Spinal cord (tissue), 10 donors: ENCODE data around the gene FBXO21. TPM values are rescaled to one million over a fixed set of nuclear protein-coding genes. Genes with fewer than 3 reads are reported as not detected.

Source experiments
- DNase-seq, 6 donors: peaks; one replicate each; pipeline versions ENCODE4 v3.0.0 to v3.0.0-alpha.2; 2013 to 2015; ENCODE audit warnings: low spot score in 6 of 6, low read depth in 4 of 6
- H3K27ac ChIP-seq: one replicate; pipeline ENCODE4 v1.5.1; 2013; ENCODE audit warnings: low read depth, low read length, control low read depth
- H3K27me3 ChIP-seq: one replicate; pipeline ENCODE4 v1.6.1; 2013; ENCODE audit warnings: low read length; ENCODE audit not compliant: control insufficient read depth, insufficient read depth
- H3K36me3 ChIP-seq: one replicate; pipeline ENCODE4 v1.6.1; 2013; ENCODE audit warnings: low read length; ENCODE audit not compliant: control insufficient read depth, insufficient read depth
- H3K4me1 ChIP-seq: one replicate; pipeline ENCODE4 v1.6.1; 2013; ENCODE audit warnings: low read length; ENCODE audit not compliant: control insufficient read depth, insufficient read depth
- H3K4me3 ChIP-seq: one replicate; pipeline ENCODE4 v1.5.1; 2013; ENCODE audit warnings: low read depth, low read length, control low read depth
- H3K9me3 ChIP-seq: one replicate; pipeline ENCODE4 v1.6.1; 2013; ENCODE audit warnings: low read length; ENCODE audit not compliant: control insufficient read depth, insufficient read depth
- WGBS: methylation state at CpG from one replicate; pipeline ENCODE4 v1.1.5; 2013; ENCODE audit warnings: missing lambda C conversion rate; ENCODE audit not compliant: insufficient coverage; 5-methylcytosine and 5-hydroxymethylcytosine counted together
- polyA plus RNA-seq, 2 donors: library from polyadenylated mRNA; unstranded; fragments of 120-200 nt; gene quantifications; one replicate each; pipeline ENCODE4 v1.2.1, GENCODE V29; 2013; ENCODE audit not compliant: insufficient read length in 2 of 2
- total RNA-seq, 2 donors: library from RNA; depleted of rRNA in 1 of 2; stranded (reverse); fragments of 120-200 nt in 1 of 2; fragments of >200 nt in 1 of 2; gene quantifications; one replicate each; pipeline versions ENCODE4 v1.2.3 to v1.2.4, GENCODE V29; 2013 to 2014
- donor health status: healthy.

The FBXO21 gene
- total and polyA plus RNA-seq, 4 donors: 60.3 to 94.2 (median 75.3) TPM

DNA sequence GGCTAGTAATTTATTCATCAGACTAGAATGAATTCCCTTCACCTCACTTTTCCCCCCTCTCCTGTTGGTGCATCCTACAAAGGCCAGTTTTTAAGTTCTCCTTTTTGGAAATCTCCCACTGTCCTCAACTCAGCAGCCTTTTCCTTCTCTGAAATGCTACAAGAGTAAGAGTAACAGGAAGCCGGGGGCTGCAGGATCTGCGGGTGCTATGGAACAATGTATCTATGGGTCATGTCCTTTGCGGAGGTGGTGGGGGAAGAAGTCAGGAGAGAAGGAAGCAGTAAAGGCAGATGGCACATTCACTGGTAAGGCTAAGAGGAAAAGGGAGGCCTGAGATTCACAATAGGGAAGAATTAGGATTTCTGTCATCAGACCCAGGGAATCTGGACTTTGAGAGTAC is 68.8 kb downstream of the FBXO21 start:
- H3K27ac ChIP-seq: no peak overlapping the region
- no peak overlapping the region for H3K4me3 ChIP-seq
- H3K36me3 ChIP-seq: no peaks in the 10 kb centered on the region
- no peak for DNase-seq
- WGBS: 69% methylated on average over 2 of the region's 3 CpGs
- H3K9me3 ChIP-seq: no peaks in the 10 kb centered on the region
- H3K27me3 ChIP-seq: no peaks in the 10 kb centered on the region
- no peaks in the 10 kb centered on the region for H3K4me1 ChIP-seq

DNA sequence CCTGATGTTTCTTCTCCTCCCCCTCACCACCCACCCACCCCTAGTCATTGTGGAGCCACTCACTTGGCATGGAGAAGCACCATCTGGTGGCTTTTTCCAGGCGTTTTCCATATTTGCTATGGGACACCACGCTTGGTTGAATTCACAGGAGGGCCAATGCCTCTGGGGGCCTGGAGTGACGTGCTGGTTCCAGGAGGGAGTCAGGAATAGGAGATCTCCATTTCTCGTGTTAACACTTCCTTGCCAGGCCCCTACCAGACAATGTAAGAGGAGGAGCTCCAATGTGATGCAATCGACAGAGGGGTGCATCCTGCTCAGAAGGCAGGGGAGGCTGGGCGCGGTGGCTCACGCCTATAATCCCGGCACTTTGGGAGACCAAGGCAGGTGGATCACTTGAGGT is 69.5 kb downstream of the FBXO21 start:
- H3K27ac ChIP-seq: no peak overlapping the region

DNA sequence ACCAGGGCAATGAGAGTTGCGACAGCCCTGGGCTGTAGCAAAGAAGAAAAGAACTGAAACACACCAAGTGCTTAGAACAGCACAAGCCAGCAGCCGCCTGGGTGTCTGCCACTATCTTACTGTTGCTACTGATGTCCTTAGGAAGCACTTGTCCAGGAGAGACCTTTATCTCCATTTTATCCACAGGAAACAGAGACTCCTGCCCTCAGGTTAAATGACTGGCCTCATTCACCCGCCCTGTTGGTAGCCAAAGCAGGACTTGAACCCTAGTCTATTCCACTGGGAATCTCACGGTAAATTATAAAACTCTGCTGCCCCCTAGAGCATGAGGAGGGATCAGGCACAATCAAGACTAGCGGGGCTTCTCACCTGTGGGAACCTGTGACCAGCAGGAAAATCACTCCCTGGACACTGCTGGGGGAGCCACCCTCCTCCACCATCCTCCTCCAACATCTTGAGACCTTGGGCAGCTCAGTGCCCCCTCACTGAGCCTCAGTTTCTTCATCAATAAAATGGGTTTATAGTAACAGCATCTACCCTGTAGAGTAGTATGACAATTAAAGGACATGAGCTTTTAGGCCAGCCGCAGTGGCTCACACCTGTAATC is 70.6 kb downstream of the FBXO21 start:
- Histone ChIP-seq H3K27ac (no peak overlapping the region), H3K36me3 (no peaks in the 10 kb centered on the region), H3K27me3 (no peaks in the 10 kb centered on the region), H3K4me1 (no peaks in the 10 kb centered on the region), H3K9me3 (no peaks in the 10 kb centered on the region), H3K4me3 (no peak overlapping the region)
- WGBS: 64% methylated on average over 5 of the region's 6 CpGs
- DNase-seq: no peak

More for the DNA sequence above, 69.5 kb downstream of the FBXO21 start:
- H3K4me1 ChIP-seq: no peaks in the 10 kb centered on the region
- no peaks in the 10 kb centered on the region for H3K36me3 ChIP-seq
- no peak for DNase-seq
- no peaks in the 10 kb centered on the region for H3K9me3 ChIP-seq
- no peak overlapping the region for H3K4me3 ChIP-seq
- WGBS: 67% methylated on average over 8 of the region's 9 CpGs
- no peaks in the 10 kb centered on the region for H3K27me3 ChIP-seq

DNA sequence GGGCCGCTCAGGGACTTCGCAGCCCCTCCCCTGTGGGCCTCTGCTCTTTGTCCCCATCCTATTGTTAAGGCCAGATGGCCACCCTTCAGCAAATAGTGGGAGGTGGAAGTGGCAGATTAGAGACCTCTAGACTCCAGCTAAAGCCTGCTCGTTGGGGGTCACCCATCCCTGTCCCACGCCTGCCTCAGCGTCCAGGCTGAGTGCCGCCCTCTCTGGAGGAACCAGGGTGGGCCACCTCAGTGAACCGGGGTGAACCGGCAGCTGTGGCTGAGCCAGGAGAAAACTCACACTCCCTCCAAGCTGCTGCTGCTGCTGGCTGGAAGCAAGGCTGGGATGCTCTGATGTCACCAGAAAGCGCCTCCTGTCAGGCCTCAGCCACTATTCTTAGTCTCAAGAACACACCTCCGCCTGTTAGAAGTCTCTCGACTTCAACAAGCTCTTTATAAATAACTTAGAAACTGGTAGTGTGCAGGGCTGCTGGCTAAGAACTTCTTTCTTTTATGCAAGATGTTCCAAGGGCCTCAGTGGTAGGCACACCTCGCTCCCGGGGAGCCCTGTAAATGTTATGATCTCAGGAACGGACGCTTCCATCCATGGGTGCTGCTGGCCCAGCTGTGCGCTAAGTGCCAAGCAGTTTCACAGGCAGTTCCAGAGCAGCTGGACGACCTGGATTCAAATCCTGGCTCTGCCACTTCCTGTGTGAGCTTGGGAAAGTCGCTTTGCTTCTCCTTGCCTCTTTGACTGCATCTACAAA is 71.3 kb downstream of the FBXO21 start:
- WGBS: 56% methylated on average over 16 of the region's 18 CpGs
- Histone ChIP-seq H3K4me3 (no peak overlapping the region), H3K36me3 (no peaks in the 10 kb centered on the region), H3K27ac (no peak overlapping the region), H3K27me3 (no peaks in the 10 kb centered on the region), H3K4me1 (no peaks in the 10 kb centered on the region), H3K9me3 (no peaks in the 10 kb centered on the region)
- no peak for DNase-seq

DNA sequence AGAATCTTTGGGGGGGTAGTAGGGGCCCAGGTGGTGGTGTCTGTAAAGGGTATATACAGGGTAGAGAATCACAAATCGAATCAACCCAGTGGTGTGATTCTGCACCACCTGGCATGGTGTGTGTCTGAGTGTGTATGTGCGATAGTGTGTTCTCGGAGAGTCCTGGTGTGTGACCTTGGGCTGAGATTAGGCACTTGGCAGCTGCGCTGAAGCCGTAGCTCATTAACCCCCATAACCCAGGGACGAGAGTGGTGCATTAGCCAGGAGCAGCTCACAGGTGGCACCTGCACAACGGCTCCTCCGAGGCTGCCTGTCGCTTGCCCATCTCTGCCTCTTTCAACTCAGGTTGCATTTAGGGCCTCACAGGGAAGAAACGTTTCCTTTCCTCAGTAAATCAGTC is 75.5 kb downstream of the FBXO21 start:
- no peaks in the 10 kb centered on the region for H3K36me3 ChIP-seq
- H3K9me3 ChIP-seq: no peaks in the 10 kb centered on the region
- H3K27ac ChIP-seq: no peak overlapping the region
- H3K4me1 ChIP-seq: peaks cover 8% of the 10 kb centered on the region
- 74% methylated on average over 8 of the region's 10 CpGs for WGBS
- H3K27me3 ChIP-seq: no peaks in the 10 kb centered on the region
- H3K4me3 ChIP-seq: no peak overlapping the region
- DNase-seq: no peak

DNA sequence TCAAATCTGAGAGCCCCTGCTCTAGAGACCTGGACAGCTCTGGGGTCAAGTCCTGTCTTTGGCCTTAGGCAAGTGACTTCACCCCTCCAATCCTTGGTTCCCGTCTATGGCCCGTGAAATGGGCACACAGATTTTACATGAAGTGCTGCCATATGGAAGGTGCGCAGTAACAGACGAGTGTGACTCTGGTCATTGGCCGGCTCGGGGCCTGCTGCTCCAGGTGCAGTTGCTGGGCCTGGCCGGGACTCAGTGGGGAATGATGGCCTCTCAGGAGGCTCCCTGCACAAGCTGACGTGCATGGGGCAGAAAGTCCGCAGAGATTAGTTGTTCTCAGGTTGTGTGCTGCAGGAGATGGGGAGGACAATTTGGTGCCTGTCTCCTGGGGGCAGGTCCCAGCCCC is 77.0 kb downstream of the FBXO21 start:
- H3K9me3 ChIP-seq: no peaks in the 10 kb centered on the region
- H3K36me3 ChIP-seq: no peaks in the 10 kb centered on the region
- no peak overlapping the region for H3K4me3 ChIP-seq
- no peak overlapping the region for H3K27ac ChIP-seq
- no peaks in the 10 kb centered on the region for H3K27me3 ChIP-seq
- WGBS: 89% methylated on average over 9 of the region's 9 CpGs
- DNase-seq: no peak
- H3K4me1 ChIP-seq: peaks cover 8% of the 10 kb centered on the region

DNA sequence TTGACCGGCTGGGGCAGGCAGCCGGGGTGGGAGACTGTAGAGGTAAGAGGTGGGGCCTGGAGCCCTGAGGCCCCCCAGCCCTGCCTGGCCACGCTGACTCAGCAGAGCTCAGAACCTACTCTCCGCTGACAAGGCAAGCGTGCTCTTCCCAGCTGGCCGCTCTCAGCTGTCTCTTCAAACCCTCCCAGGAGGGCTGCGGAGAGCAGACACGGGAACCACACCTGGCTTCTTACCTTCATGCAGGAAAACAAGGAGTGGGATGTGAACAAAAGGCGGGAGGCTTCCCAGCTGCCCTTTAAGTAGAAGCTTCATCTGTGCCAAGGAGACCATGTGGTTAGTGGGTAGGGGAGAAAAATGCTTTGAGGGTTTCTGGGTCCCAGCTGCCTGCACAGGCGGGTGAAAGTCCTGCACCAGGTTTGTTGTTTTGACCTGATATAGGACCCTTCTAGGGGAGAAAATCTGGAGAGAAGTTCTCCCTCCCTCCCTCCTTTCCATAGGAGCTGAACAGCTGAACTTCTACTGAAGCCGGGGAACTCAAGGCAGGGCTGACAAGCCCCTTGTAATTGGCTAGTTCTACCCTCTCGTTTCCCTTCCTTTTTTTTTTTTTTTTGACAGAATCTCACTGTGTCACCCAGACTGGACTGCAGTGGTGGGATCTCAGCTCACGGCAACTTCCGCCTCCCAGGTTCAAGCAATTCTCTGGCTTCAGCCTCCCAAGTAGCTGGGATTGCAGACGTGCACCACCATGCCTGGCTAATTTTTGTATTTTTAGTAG is 78.3 kb downstream of the FBXO21 start:
- WGBS: 34% methylated on average over 9 of the region's 15 CpGs
- Histone ChIP-seq H3K9me3 (no peaks in the 10 kb centered on the region), H3K36me3 (no peaks in the 10 kb centered on the region), H3K4me3 (no peak overlapping the region), H3K27ac (no peak overlapping the region), H3K27me3 (no peaks in the 10 kb centered on the region), H3K4me1 (peaks cover 8% of the 10 kb centered on the region)
- peak in 1 of 6 donors; percentile 50 for DNase-seq

DNA sequence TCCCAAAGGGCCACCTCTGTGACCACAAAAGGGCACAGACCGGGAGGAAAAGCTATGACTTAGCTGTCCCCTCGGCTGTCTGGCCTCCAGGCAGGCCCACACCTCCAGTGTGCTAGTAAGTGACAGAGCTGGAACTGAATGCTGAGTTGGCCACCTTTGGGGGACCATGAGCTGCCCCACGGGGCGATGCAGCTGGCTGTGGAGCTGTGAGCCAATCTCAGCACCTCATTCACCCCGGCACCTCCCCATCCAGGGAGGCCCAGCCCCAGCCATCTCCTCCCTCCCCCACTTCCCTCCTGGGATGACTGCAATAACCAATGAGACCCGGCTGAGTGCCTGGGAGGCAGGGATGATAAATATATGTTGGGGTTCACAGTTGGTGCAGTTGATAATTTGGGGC is 78.9 kb downstream of the FBXO21 start:
- DNase-seq: no peak

DNA sequence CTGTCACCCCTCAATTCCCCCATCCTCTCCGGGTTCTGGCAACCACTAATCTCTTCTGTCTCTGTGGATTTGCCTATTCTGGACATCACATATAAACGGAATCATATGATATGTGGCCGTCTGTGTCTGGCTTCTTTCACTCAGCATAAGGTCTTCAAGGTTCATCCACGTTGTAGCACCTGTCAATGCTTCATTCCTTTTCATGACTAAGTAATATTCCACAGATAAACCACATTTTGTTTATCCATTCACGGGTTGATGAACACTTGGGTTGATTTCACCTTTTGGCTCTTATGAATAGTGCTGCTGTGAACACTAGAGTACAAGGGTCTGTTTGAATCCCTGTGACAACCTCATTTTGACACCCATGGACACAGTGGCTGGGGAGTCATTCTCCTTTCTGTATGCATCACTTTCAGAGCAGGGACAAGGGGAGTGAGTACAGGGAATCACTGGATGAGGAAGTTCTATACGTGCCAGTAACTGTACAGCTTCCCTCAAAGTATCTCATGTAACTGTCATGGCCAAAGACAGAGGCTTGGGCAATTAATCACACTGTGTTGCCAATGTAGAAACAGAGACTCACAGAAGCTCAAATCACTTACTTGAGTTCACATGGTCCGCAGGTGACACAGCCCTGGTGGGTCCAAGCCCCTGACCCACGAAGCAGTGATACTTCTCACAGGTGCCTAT is 80.2 kb downstream of the FBXO21 start:
- Histone ChIP-seq H3K9me3 (no peaks in the 10 kb centered on the region), H3K4me1 (peaks cover 8% of the 10 kb centered on the region), H3K27me3 (no peaks in the 10 kb centered on the region), H3K4me3 (no peak overlapping the region), H3K36me3 (no peaks in the 10 kb centered on the region), H3K27ac (no peak overlapping the region)
- no peak for DNase-seq
- 95% methylated on average over 6 of the region's 8 CpGs for WGBS

More for the DNA sequence above, 78.9 kb downstream of the FBXO21 start:
- no peaks in the 10 kb centered on the region for H3K27me3 ChIP-seq
- no peaks in the 10 kb centered on the region for H3K9me3 ChIP-seq
- no peak overlapping the region for H3K27ac ChIP-seq
- peaks cover 8% of the 10 kb centered on the region for H3K4me1 ChIP-seq
- no peak overlapping the region for H3K4me3 ChIP-seq
- 44% methylated on average over 4 of the region's 6 CpGs for WGBS
- no peaks in the 10 kb centered on the region for H3K36me3 ChIP-seq
